OCI-LY7 (cell line): Measurements from ENCODE around the gene SPECC1.

Source experiments
- CTCF ChIP-seq: fragments of 200-600 bp; sonication (generic); conservative IDR thresholded peaks from 2 replicates; pipeline ENCODE4 v1.5.1; 2014; ENCODE audit warnings: mild to moderate bottlenecking, antibody characterized with exemption, low read length, moderate library complexity, mixed read lengths
- EZH2phosphoT487 ChIP-seq: fragments of 200-600 bp; sonication (generic); IDR thresholded peaks from 2 replicates; pipeline ENCODE4 v1.6.1; 2018; ENCODE audit warnings: low read depth, borderline replicate concordance, mild to moderate bottlenecking, mixed run types, antibody characterized with exemption, low read length, moderate library complexity, mixed read lengths

DNA sequence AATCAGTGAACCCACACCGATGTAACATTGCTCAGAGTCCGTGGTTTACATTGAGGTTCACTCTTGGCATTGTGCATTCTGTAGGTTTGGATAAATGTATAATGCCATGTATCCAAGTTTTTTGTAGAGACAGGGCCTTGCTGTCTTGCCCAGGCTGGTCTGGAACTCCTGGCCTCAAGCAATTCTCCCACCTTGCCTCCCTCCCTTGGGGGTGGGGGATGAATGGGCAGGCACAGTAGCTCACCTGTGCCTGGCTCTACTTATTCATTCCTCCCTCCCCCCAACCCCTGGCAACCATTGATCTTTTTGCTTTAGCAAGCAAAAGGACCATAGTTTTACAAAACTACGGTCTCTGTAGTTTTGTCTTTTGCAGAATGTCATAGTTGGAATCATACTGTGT is 181.4 kb downstream of the SPECC1 start:
- TF ChIP-seq CTCF (no peak), EZH2phosphoT487 (no peak)
